ENCODE results near the gene EEF1AKMT4.

The EEF1AKMT4 gene

DNA sequence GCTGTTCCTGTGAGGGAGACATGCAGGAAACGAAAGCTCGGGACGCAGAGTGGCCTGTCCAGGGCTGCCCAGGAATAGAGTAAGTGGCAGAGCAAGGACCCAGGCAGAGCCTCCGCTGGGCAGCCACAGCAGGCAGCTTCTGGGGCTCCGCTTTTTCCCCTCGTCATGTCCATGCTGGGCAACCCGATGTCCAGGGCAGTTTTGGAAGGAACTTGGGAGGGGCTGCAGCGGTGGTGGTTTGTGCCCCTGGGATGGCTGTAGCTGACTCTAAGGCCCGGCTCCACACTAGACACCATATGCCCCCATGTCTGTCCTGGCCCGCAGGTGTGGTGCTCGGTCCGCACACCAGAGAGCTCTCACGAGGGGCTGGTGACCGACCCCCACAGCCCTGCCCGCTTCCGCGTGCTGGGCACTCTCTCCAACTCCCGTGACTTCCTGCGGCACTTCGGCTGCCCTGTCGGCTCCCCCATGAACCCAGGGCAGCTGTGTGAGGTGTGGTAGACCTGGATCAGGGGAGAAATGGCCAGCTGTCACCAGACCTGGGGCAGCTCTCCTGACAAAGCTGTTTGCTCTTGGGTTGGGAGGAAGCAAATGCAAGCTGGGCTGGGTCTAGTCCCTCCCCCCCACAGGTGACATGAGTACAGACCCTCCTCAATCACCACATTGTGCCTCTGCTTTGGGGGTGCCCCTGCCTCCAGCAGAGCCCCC, 42.4 kb downstream of the EEF1AKMT4 start:
- TF ChIP-seq ZFX (IDR thresholded peaks at IDR 0.05; ENCODE audit: borderline replicate concordance) = no peak
- TF ChIP-seq, protein P1, sequence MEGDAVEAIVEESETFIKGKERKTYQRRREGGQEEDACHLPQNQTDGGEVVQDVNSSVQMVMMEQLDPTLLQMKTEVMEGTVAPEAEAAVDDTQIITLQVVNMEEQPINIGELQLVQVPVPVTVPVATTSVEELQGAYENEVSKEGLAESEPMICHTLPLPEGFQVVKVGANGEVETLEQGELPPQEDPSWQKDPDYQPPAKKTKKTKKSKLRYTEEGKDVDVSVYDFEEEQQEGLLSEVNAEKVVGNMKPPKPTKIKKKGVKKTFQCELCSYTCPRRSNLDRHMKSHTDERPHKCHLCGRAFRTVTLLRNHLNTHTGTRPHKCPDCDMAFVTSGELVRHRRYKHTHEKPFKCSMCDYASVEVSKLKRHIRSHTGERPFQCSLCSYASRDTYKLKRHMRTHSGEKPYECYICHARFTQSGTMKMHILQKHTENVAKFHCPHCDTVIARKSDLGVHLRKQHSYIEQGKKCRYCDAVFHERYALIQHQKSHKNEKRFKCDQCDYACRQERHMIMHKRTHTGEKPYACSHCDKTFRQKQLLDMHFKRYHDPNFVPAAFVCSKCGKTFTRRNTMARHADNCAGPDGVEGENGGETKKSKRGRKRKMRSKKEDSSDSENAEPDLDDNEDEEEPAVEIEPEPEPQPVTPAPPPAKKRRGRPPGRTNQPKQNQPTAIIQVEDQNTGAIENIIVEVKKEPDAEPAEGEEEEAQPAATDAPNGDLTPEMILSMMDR (IDR thresholded peaks at IDR 0.05) = no peak
- H3K27ac ChIP-seq = no peak overlapping the region

DNA sequence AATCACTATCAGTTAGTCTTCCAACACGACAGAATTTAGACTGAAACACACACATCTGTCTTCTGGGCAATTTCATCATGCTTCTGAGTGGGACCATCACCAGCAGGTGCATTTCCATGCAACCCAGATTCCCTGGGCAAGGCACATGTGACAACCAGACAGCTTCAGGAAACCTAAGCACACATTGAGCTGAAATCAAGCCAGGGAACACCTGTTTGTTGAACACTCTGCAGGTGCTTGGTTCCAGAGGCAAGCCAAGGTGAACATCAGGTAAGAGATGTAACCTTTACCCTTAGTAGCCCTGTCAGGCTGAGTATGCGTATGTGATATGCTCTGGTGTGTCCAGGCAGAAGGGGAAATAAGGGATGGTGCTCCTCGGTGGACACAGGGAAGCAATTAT, 46.3 kb downstream of the EEF1AKMT4 start:
- H3K27ac ChIP-seq = no peak overlapping the region
- TF ChIP-seq, protein P1 (IDR thresholded peaks at IDR 0.05) = no peak
- no peak for TF ChIP-seq ZFX (IDR thresholded peaks at IDR 0.05; ENCODE audit: borderline replicate concordance)

DNA sequence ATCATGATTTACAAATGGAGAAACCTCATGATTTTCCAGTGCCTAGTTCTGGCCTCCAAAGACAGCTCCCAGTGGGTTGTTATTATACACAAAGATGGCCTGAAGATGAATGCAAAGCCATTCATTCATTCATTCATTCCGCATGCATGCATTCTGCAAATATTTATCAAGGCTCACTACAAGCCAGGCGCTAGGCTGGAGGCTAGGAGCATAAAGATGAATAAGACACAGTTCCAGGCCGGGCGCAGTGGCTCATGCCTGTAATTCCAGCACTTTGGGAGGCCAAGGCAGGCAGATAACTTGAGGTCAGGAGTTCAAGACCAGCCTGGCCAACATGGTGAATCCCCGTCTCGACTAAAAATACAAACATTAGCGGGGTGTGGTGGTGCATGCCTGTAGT, 47.1 kb downstream of the EEF1AKMT4 start:
- H3K27ac ChIP-seq = no peak overlapping the region
- TF ChIP-seq ZFX (IDR thresholded peaks at IDR 0.05; ENCODE audit: borderline replicate concordance) = no peak
- TF ChIP-seq, protein P1 (IDR thresholded peaks at IDR 0.05) = no peak

DNA sequence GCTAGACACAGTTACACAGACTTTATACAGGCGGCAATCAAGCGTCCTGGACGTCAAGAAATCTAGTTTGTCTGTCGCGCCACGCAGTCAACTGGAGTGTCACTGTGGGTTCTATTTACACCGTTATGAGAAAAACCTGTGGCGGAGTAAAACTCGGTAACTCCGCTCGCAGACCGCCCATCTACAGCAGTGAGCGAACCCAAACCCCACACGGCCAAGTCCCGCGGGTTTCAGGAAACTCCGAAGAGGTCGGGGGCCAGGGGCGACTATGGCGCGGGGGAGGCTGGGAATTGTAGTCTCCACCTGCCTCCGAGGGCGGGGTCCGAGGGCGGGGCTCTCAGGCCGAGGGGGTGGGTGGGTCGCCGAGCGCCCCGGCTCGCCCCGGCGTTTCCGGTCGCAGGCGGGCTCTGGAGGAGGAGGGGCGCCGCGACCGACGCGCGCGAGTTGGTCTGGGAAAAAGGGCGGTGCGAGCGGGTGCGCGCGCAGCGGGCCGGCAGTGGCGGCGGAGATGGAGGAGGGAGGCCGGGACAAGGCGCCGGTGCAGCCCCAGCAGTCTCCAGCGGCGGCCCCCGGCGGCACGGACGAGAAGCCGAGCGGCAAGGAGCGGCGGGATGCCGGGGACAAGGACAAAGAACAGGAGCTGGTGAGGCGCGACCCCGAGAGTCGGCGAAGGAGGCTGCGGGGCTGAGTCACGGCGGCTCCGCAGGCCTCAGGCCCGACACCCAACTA, 49.5 kb downstream of the EEF1AKMT4 start, which contains the start of gene PSMD2:
TSS of gene PSMD2 (plus strand) at position 483 of the 729 bp plus-strand sequence. CDS start at position 509, 26 bp downstream.
- peak within 1 kb of the TSS; percentile 78 for H3K27ac ChIP-seq

DNA sequence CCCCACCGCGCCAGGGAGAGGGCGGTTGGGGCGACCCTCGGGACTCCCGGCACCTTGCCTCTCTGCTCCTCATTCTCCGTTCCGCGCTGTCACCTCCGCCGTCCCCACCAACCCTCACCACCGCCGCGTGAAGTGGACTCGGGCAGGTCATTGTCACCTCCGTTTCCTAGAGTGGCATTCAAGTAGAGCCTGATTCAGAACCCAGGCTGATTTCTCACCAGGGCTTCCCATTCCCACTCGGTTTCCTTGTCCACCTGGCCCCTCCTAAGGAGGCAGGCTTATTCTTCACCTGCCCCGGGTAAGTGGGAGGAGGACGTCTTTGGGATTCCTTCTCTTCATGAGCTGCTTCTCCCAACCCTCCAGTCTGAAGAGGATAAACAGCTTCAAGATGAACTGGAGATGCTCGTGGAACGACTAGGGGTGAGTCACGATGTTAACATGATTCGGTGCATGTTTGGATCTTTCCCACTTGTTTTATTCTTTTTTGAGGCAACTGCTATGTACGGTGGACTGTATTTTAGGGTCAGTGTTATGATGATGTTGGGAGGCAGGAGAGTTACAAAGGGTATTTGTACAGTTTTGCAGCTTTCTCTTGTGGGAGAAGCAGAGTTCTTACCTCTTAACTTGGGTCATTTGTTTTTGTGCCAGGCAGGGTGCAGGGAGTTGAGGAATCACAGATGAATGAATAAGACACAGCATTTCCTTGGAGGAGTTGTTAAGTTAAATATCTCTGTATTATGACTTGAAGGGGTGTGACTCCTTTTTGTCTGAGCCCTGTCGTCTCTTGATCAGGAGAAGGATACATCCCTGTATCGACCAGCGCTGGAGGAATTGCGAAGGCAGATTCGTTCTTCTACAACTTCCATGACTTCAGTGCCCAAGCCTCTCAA, 50.3 kb downstream of the EEF1AKMT4 start:
- no peak for TF ChIP-seq ZFX (IDR thresholded peaks at IDR 0.05; ENCODE audit: borderline replicate concordance)
- TF ChIP-seq, protein P1 (IDR thresholded peaks at IDR 0.05) = no peak
- peak overlapping the region; percentile 78 for H3K27ac ChIP-seq

More for the DNA sequence above, 49.5 kb downstream of the EEF1AKMT4 start, which contains the start of gene PSMD2:
- TF ChIP-seq ZFX (IDR thresholded peaks at IDR 0.05; ENCODE audit: borderline replicate concordance) = no peak
- TF ChIP-seq, protein P1 (IDR thresholded peaks at IDR 0.05) = no peak

DNA sequence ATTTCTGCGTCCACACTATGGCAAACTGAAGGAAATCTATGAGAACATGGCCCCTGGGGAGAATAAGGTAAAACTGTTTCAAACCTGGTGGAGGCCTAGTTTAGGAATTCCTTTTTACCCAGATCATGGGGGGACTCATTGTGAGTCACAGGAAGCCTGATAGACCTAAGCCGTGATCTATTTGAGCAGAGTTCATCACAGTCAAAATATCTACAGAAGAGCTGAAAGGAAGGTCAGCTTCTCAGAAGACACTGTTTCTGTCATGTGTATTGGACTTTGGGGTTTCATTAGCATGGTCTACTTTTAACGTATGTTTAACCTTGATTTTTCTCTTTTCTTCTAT, 50.9 kb downstream of the EEF1AKMT4 start:
- TF ChIP-seq ZFX (IDR thresholded peaks at IDR 0.05; ENCODE audit: borderline replicate concordance) = no peak
- TF ChIP-seq, protein P1 (IDR thresholded peaks at IDR 0.05) = no peak
- no peak overlapping the region for H3K27ac ChIP-seq
